ENCODE results near the gene DNAH8. TPM values are rescaled to one million over a fixed set of nuclear protein-coding genes. Genes with fewer than 3 reads are reported as not detected.

Gene DNAH8
- total RNA-seq, 1 experiment from 2014 or later = not detected

GRCh38 chr6:38831865-38832264 lies 116.8 kb downstream of the DNAH8 start:
- POLR2A ChIA-PET = no interaction called here
- no peak for TF ChIP-seq TCF7L2 (IDR thresholded peaks at IDR 0.05; ENCODE audit: borderline replicate concordance, extremely low read depth, insufficient read depth, insufficient read length)

DNA sequence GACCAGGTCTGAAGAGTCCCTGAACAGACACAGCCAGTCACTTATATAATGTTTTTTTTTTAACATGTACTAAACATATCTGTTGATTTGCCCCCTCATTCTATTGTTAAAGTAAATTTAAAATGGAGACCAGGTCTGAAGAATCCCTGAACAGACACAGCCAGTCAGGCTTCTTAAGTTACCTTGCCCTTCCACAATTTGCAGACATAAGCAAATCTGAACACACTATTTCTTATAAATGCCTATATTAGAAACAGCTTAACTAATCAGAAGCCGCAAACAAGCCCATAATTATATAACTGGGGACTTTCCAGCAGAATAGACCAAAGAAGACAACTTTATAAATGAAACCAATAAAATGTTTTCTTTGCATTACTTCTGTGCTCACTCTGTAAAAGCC lies 118.2 kb downstream of the DNAH8 start:
- Histone ChIP-seq H4K20me1 (ENCODE audit: insufficient read depth) (no peaks in the 10 kb centered on the region), H3K4me3 (replicated peaks in 1 of 2; ENCODE audit: low read depth in 1 of 2, low read length in 2 of 2) (no peak overlapping the region), H3K79me2 (ENCODE audit: insufficient read depth, low read length) (no peaks in the 10 kb centered on the region), H3K9me3 (ENCODE audit: control insufficient read depth in 1 of 2, insufficient read depth in 1 of 2, low read depth in 1 of 2, low read length in 2 of 2) (no peaks in the 10 kb centered on the region), H3K4me2 (ENCODE audit: low read length) (no peak overlapping the region), H3K9me2 (ENCODE audit: insufficient read depth) (no peaks in the 10 kb centered on the region), H3K4me1 (ENCODE audit: control insufficient read depth in 1 of 2, insufficient read depth in 2 of 2, low read length in 2 of 2) (no peaks in the 10 kb centered on the region), H3K27ac (ENCODE audit: low read depth, low read length) (no peak overlapping the region), H3K36me3 (ENCODE audit: control insufficient read depth in 1 of 2, insufficient read depth in 2 of 2, low read length in 2 of 2) (no peaks in the 10 kb centered on the region), H3K9ac (ENCODE audit: low read length) (no peak overlapping the region), H2AFZ (ENCODE audit: low read depth, low read length, poor library complexity, severe bottlenecking) (no peak overlapping the region), H3K27me3 (ENCODE audit: insufficient read depth, low read length) (peaks cover 34% of the 10 kb centered on the region)
- POLR2A ChIA-PET = no interaction called here
- ATAC-seq (no peak), DNase-seq (ENCODE audit: low read depth, low spot score) (no peak)
- TF ChIP-seq ZNF274 (IDR thresholded peaks at IDR 0.05; ENCODE audit: low read depth, low read length) (no peak), YY1 (IDR thresholded peaks at IDR 0.05; ENCODE audit: extremely low read depth, insufficient replicate concordance, low read depth, low read length) (no peak), SIN3A (IDR thresholded peaks at IDR 0.05; ENCODE audit: low read depth) (no peak), POLR2AphosphoS5 (IDR thresholded peaks at IDR 0.05; ENCODE audit: low read depth, low read length) (no peak), ATF3 (IDR thresholded peaks at IDR 0.05) (no peak), TCF7L2 (IDR thresholded peaks at IDR 0.05; ENCODE audit: borderline replicate concordance, extremely low read depth, insufficient read depth, insufficient read length) (no peak), EZH2 (IDR thresholded peaks at IDR 0.05) (no peak), EZH2phosphoT487 (IDR thresholded peaks at IDR 0.05; ENCODE audit: borderline replicate concordance) (no peak), ZFX (IDR thresholded peaks at IDR 0.05) (no peak), ELF1 (IDR thresholded peaks at IDR 0.05; ENCODE audit: borderline replicate concordance, low read depth) (no peak), CTCF (IDR thresholded peaks at IDR 0.05 in 2 of 3, conservative IDR thresholded peaks at IDR 0.05 in 1 of 3; ENCODE audit: borderline replicate concordance in 1 of 3, insufficient read depth in 1 of 3, low read depth in 2 of 3, low read length in 2 of 3) (no peak), CBX3 (IDR thresholded peaks at IDR 0.05; ENCODE audit: low read depth) (no peak), JUND (IDR thresholded peaks at IDR 0.05) (no peak), FOSL1 (IDR thresholded peaks at IDR 0.05; ENCODE audit: low read depth) (no peak), RAD21 (IDR thresholded peaks at IDR 0.05; ENCODE audit: low read depth) (no peak)
- TF ChIP-seq, protein P1, sequence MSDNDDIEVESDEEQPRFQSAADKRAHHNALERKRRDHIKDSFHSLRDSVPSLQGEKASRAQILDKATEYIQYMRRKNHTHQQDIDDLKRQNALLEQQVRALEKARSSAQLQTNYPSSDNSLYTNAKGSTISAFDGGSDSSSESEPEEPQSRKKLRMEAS (IDR thresholded peaks at IDR 0.05) = no peak
- no TSS peak for BruUV-seq (replicated peaks)
- CTCF ChIA-PET = no interaction called here
- RAD21 ChIA-PET (ENCODE audit: low non-redundant PET in 1 of 2, low total read pairs in 2 of 2, uncharacterized antibody in 2 of 2, unreplicated experiment in 2 of 2) = no interaction called here
- intact Hi-C loops (cut with micrococcal nuclease) = no loop called here

More at GRCh38 chr6:38831865-38832264, 116.8 kb downstream of the DNAH8 start:
- Histone ChIP-seq H4K20me1 (ENCODE audit: insufficient read depth) (no peaks in the 10 kb centered on the region), H3K9ac (ENCODE audit: low read length) (no peak overlapping the region), H3K9me3 (ENCODE audit: control insufficient read depth in 1 of 2, insufficient read depth in 1 of 2, low read depth in 1 of 2, low read length in 2 of 2) (no peaks in the 10 kb centered on the region), H3K4me2 (ENCODE audit: low read length) (no peak overlapping the region), H3K36me3 (ENCODE audit: control insufficient read depth in 1 of 2, insufficient read depth in 2 of 2, low read length in 2 of 2) (no peaks in the 10 kb centered on the region), H3K79me2 (ENCODE audit: insufficient read depth, low read length) (no peaks in the 10 kb centered on the region), H3K27me3 (ENCODE audit: insufficient read depth, low read length) (peaks cover 35% of the 10 kb centered on the region), H3K9me2 (ENCODE audit: insufficient read depth) (no peaks in the 10 kb centered on the region), H3K27ac (ENCODE audit: low read depth, low read length) (no peak overlapping the region), H3K4me3 (replicated peaks in 1 of 2; ENCODE audit: low read depth in 1 of 2, low read length in 2 of 2) (no peak overlapping the region), H3K4me1 (ENCODE audit: control insufficient read depth in 1 of 2, insufficient read depth in 2 of 2, low read length in 2 of 2) (no peaks in the 10 kb centered on the region), H2AFZ (ENCODE audit: low read depth, low read length, poor library complexity, severe bottlenecking) (no peak overlapping the region)
- ATAC-seq = no peak
- no TSS peak for BruUV-seq (replicated peaks)
- intact Hi-C loops (cut with micrococcal nuclease) = no loop called here
- ChIA-PET RAD21 (ENCODE audit: low non-redundant PET in 1 of 2, low total read pairs in 2 of 2, uncharacterized antibody in 2 of 2, unreplicated experiment in 2 of 2) (no interaction called here), CTCF (no interaction called here)
- DNase-seq (ENCODE audit: low read depth, low spot score) = no peak
